Right forelimb (tissue), 1 donor: ENCODE results near the gene HEPACAM.

Experiments used
- DNase-seq: peaks from one replicate; pipeline ENCODE4 v3.0.0-alpha.2; 2018

The HEPACAM gene

GRCh38 chr11:124880958-124881357 lies 54.9 kb downstream of the HEPACAM start:
- no peak for DNase-seq

- DNase-seq: peak; percentile 38
Measured at GRCh38 chr11:124880290-124880611, 55.6 kb downstream of the HEPACAM start.

GRCh38 chr11:124879493-124880289 lies 56.2 kb downstream of the HEPACAM start:
- DNase-seq: peak; percentile 37

GRCh38 chr11:124878759-124879492 lies 56.9 kb downstream of the HEPACAM start:
- DNase-seq: no peak

- peak; percentile 44 for DNase-seq
Measured at GRCh38 chr11:124877910-124878758, 57.7 kb downstream of the HEPACAM start.

GRCh38 chr11:124877631-124877909 lies 58.3 kb downstream of the HEPACAM start:
- DNase-seq: no peak

GRCh38 chr11:124876818-124877630 lies 58.8 kb downstream of the HEPACAM start:
- peak; percentile 44 for DNase-seq

GRCh38 chr11:124875943-124876817 lies 59.7 kb downstream of the HEPACAM start:
- DNase-seq: peak; percentile 96

GRCh38 chr11:124875401-124875800 lies 60.4 kb downstream of the HEPACAM start:
- no peak for DNase-seq

- no peak for DNase-seq
Measured at GRCh38 chr11:124874571-124875255, 61.1 kb downstream of the HEPACAM start.

GRCh38 chr11:124873951-124874350 lies 61.9 kb downstream of the HEPACAM start:
- DNase-seq: no peak

GRCh38 chr11:124872741-124873140 lies 63.1 kb downstream of the HEPACAM start:
- DNase-seq: no peak

- DNase-seq: no peak
Measured at GRCh38 chr11:124872280-124872679, 63.6 kb downstream of the HEPACAM start.

- no peak for DNase-seq
Measured at GRCh38 chr11:124870430-124870829, 65.4 kb downstream of the HEPACAM start.

- no peak for DNase-seq
Measured at GRCh38 chr11:124869856-124870387, 65.9 kb downstream of the HEPACAM start.

GRCh38 chr11:124869331-124869730 lies 66.5 kb downstream of the HEPACAM start:
- no peak for DNase-seq
